Embryonic facial prominence (tissue), 1 donor: ENCODE measurements around the gene SLC1A4.
"Not testable (repeated sequence)": the region's sequence is repeated elsewhere in the genome, so short reads cannot be mapped to it uniquely, and the experiment has no call there.

Experiments
- DNase-seq: peaks from one replicate; pipeline ENCODE4 v3.0.0-alpha.2; 2016; ENCODE audit errors: extremely low spot score

Gene SLC1A4

GRCh38 chr2:64992218-64992617 is 3.0 kb downstream of the SLC1A4 start:
- no peak for DNase-seq

GRCh38 chr2:64992990-64993389 is 3.8 kb downstream of the SLC1A4 start:
- DNase-seq = no peak

- no peak for DNase-seq
These were observed 5.8 kb downstream of the SLC1A4 start for GRCh38 chr2:64995041-64995440.

GRCh38 chr2:64996871-64997307 is 7.7 kb downstream of the SLC1A4 start:
- DNase-seq = no peak

- DNase-seq = no peak
These were observed 9.5 kb downstream of the SLC1A4 start for GRCh38 chr2:64998658-64999061.

- no peak for DNase-seq
These were observed 10.6 kb downstream of the SLC1A4 start for GRCh38 chr2:64999754-65000153.

- DNase-seq = no peak
These were observed 11.4 kb downstream of the SLC1A4 start for GRCh38 chr2:65000644-65001043.

- DNase-seq = no peak
These were observed 13.8 kb downstream of the SLC1A4 start for GRCh38 chr2:65003037-65003436.

GRCh38 chr2:65004232-65004631 is 15.0 kb downstream of the SLC1A4 start:
- not testable (repeated sequence) for DNase-seq

- DNase-seq = no peak
These were observed 24.6 kb downstream of the SLC1A4 start for GRCh38 chr2:65013776-65014175.

- no peak for DNase-seq
These were observed 26.5 kb downstream of the SLC1A4 start for GRCh38 chr2:65015731-65016130.

- DNase-seq = no peak
These were observed 27.6 kb downstream of the SLC1A4 start for GRCh38 chr2:65016789-65017188.

GRCh38 chr2:65017335-65017734 is 28.1 kb downstream of the SLC1A4 start:
- no peak for DNase-seq

- DNase-seq = no peak
These were observed 29.0 kb downstream of the SLC1A4 start for GRCh38 chr2:65018141-65018582.

- no peak for DNase-seq
These were observed 29.8 kb downstream of the SLC1A4 start for GRCh38 chr2:65019010-65019409.

- DNase-seq = no peak
These were observed 30.5 kb downstream of the SLC1A4 start for GRCh38 chr2:65019675-65020195.

- DNase-seq = not testable (repeated sequence)
These were observed 31.1 kb downstream of the SLC1A4 start for GRCh38 chr2:65020251-65020650.

- DNase-seq = no peak
These were observed 31.8 kb downstream of the SLC1A4 start for GRCh38 chr2:65020943-65021528.

- DNase-seq = no peak
These were observed 32.5 kb downstream of the SLC1A4 start for GRCh38 chr2:65021709-65022108.

- no peak for DNase-seq
These were observed 33.0 kb downstream of the SLC1A4 start for GRCh38 chr2:65022189-65022588.

GRCh38 chr2:65023742-65024141 is 34.5 kb downstream of the SLC1A4 start:
- no peak for DNase-seq

- DNase-seq = no peak
These were observed 35.1 kb downstream of the SLC1A4 start for GRCh38 chr2:65024149-65024829.

GRCh38 chr2:65025453-65026123 is 36.4 kb downstream of the SLC1A4 start:
- DNase-seq = no peak
